ENCODE data around the gene TBC1D22A.
"Not testable (repeated sequence)": the region's sequence is repeated elsewhere in the genome, so short reads cannot be mapped to it uniquely, and the experiment has no call there.

TBC1D22A gene

GRCh38 chr22:47114813-47115517 is 352.5 kb downstream of the TBC1D22A start:
- DNase-seq, result no peak

GRCh38 chr22:47115518-47115890 is 353.1 kb downstream of the TBC1D22A start:
- DNase-seq, result no peak

GRCh38 chr22:47115921-47116320 is 353.5 kb downstream of the TBC1D22A start:
- DNase-seq, result no peak

- DNase-seq, result no peak
Observed at GRCh38 chr22:47116426-47117341, 354.2 kb downstream of the TBC1D22A start.

GRCh38 chr22:47117442-47117841 is 355.0 kb downstream of the TBC1D22A start:
- DNase-seq, result not testable (repeated sequence)

GRCh38 chr22:47119181-47119580 is 356.7 kb downstream of the TBC1D22A start:
- DNase-seq, result no peak

GRCh38 chr22:47120399-47120798 is 357.9 kb downstream of the TBC1D22A start:
- DNase-seq, result no peak

GRCh38 chr22:47121791-47122190 is 359.3 kb downstream of the TBC1D22A start:
- DNase-seq, result no peak

- DNase-seq, result no peak
Observed at GRCh38 chr22:47122441-47123000, 360.1 kb downstream of the TBC1D22A start.

- no peak for DNase-seq
Observed at GRCh38 chr22:47123006-47123826, 360.8 kb downstream of the TBC1D22A start.

GRCh38 chr22:47123827-47124442 is 361.5 kb downstream of the TBC1D22A start:
- no peak for DNase-seq

- no peak for DNase-seq
Observed at GRCh38 chr22:47124451-47124881, 362.0 kb downstream of the TBC1D22A start.

- no peak for DNase-seq
Observed at GRCh38 chr22:47124961-47125360, 362.5 kb downstream of the TBC1D22A start.

- no peak for DNase-seq
Observed at GRCh38 chr22:47125603-47126002, 363.2 kb downstream of the TBC1D22A start.

GRCh38 chr22:47126344-47126811 is 363.9 kb downstream of the TBC1D22A start:
- DNase-seq, result no peak

GRCh38 chr22:47127441-47127871 is 365.0 kb downstream of the TBC1D22A start:
- DNase-seq, result no peak

- DNase-seq, result no peak
Observed at GRCh38 chr22:47128216-47128615, 365.8 kb downstream of the TBC1D22A start.

GRCh38 chr22:47128622-47129215 is 366.3 kb downstream of the TBC1D22A start:
- DNase-seq, result no peak

- peak; percentile 59 for DNase-seq
Observed at GRCh38 chr22:47129902-47130635, 367.6 kb downstream of the TBC1D22A start.

- no peak for DNase-seq
Observed at GRCh38 chr22:47130883-47131631, 368.6 kb downstream of the TBC1D22A start.
